Measurements from ENCODE around the gene GGACT. TPM values are rescaled to one million over a fixed set of nuclear protein-coding genes. Genes with fewer than 3 reads are reported as not detected.

The GGACT gene
- total RNA-seq, 4 donors from 2014 or later = 0.74 to 1.9 (median 1.5) TPM

- 86 to 100% methylated on average over 5 to 13 of the region's 18 CpGs for WGBS, 2 donors (ENCODE audit: low coverage in 1 of 2)
- peaks cover 0 to 5% of the 10 kb centered on the region in 2 donors for H3K36me3 ChIP-seq
- H3K27ac ChIP-seq = no peak overlapping the region
- no peaks in the 10 kb centered on the region for H3K4me1 ChIP-seq
- no peak for TF ChIP-seq CTCF (IDR thresholded peaks at IDR 0.05)
- H3K4me3 ChIP-seq = no peak overlapping the region
- no peak for ATAC-seq
- peaks cover 0 to 6% (median 0%) of the 10 kb centered on the region in 3 donors for H3K9me3 ChIP-seq
- H3K27me3 ChIP-seq = no peaks in the 10 kb centered on the region
Measured at GRCh38 chr13:100541897-100542825, 46.4 kb downstream of the GGACT start.

DNA sequence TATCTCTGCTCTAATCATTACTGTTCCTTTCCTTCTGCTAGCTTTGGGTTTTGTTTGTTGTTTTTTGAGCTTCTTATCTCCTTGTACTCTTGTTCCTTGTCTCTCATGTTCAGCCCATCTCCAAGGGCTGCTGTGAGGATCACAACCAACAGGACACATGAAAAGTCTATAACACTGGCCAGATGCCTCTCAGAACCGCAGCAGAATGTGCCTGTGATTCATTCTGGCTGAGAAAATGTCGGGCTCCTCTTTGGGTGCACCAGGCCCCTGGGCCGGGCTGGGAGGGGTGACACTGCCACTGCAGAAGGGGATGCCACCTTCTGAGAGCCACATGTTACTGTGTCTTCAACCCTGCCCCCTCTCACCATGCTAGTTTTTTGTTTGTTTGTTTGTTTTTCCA lies 48.0 kb downstream of the GGACT start:
- H3K27ac ChIP-seq = no peak overlapping the region
- H3K27me3 ChIP-seq = no peaks in the 10 kb centered on the region
- H3K9me3 ChIP-seq = peaks cover 0 to 6% (median 0%) of the 10 kb centered on the region in 3 donors
- WGBS, 2 donors (ENCODE audit: low coverage in 1 of 2) = 86% methylated on average over 3 of the region's 3 CpGs; no CpG with 5 or more reads in 1 of the 2 donors
- no peak overlapping the region for H3K4me3 ChIP-seq
- no peak for TF ChIP-seq EP300 (IDR thresholded peaks at IDR 0.05)
- no peak for TF ChIP-seq CTCF (IDR thresholded peaks at IDR 0.05)
- TF ChIP-seq POLR2AphosphoS5 (IDR thresholded peaks at IDR 0.05) = no peak
- no peak for TF ChIP-seq POLR2A (IDR thresholded peaks at IDR 0.05)
- ATAC-seq = no peak
- peaks cover 0 to 5% of the 10 kb centered on the region in 2 donors for H3K36me3 ChIP-seq
- no peaks in the 10 kb centered on the region for H3K4me1 ChIP-seq

GRCh38 chr13:100537951-100538462 lies 50.6 kb downstream of the GGACT start:
- 90 to 93% methylated on average over 2 to 5 of the region's 5 CpGs for WGBS, 2 donors (ENCODE audit: low coverage in 1 of 2)
- peaks cover 0 to 8% of the 10 kb centered on the region in 2 donors for H3K36me3 ChIP-seq
- no peak overlapping the region for H3K27ac ChIP-seq
- ATAC-seq = no peak
- peaks cover 0 to 6% (median 0%) of the 10 kb centered on the region in 3 donors for H3K9me3 ChIP-seq
- H3K4me3 ChIP-seq = no peak overlapping the region
- no peaks in the 10 kb centered on the region for H3K4me1 ChIP-seq
- H3K27me3 ChIP-seq = no peaks in the 10 kb centered on the region
- TF ChIP-seq EP300 (IDR thresholded peaks at IDR 0.05) (no peak), POLR2AphosphoS5 (IDR thresholded peaks at IDR 0.05) (no peak), CTCF (IDR thresholded peaks at IDR 0.05) (no peak), POLR2A (IDR thresholded peaks at IDR 0.05) (no peak)

DNA sequence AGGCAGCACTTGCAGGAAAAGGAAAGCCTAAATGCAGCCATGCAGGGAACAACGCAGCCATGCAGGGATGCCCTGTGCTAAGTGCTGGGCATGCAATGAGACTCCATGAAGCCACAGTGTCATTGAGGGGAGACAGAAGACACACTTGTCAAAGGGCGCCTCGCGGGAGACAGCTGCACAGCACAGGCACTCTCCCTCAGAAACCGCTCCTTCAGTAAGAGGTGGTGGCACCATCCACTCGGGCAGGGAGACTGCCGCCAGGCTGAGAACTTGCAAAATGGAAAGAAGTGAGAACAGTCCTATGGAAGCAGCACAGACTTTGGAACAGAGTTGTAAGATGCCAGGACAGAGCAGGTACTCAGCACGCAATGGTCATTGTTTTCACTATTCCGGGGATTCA lies 51.1 kb downstream of the GGACT start:
- no peak for ATAC-seq
- Histone ChIP-seq H3K4me1 (no peaks in the 10 kb centered on the region), H3K27ac (no peak overlapping the region), H3K27me3 (no peaks in the 10 kb centered on the region), H3K36me3 (peaks cover 0 to 13% of the 10 kb centered on the region in 2 donors), H3K9me3 (peaks cover 0 to 6% (median 0%) of the 10 kb centered on the region in 3 donors), H3K4me3 (no peak overlapping the region)
- no peak for TF ChIP-seq POLR2A (IDR thresholded peaks at IDR 0.05)
- no peak for TF ChIP-seq POLR2AphosphoS5 (IDR thresholded peaks at IDR 0.05)
- no peak for TF ChIP-seq CTCF (IDR thresholded peaks at IDR 0.05)
- no peak for TF ChIP-seq EP300 (IDR thresholded peaks at IDR 0.05)
- 92% methylated on average over 4 of the region's 9 CpGs; no CpG with 5 or more reads in 1 of the 2 donors for WGBS, 2 donors (ENCODE audit: low coverage in 1 of 2)

Measured in gastroesophageal sphincter (tissue), 4 donors.